ENCODE results near the gene HABP2. TPM values are rescaled to one million over a fixed set of nuclear protein-coding genes. Genes with fewer than 3 reads are reported as not detected.

The HABP2 gene
- total and polyA plus RNA-seq, 4 donors = 109 to 259 (median 197) TPM

DNA sequence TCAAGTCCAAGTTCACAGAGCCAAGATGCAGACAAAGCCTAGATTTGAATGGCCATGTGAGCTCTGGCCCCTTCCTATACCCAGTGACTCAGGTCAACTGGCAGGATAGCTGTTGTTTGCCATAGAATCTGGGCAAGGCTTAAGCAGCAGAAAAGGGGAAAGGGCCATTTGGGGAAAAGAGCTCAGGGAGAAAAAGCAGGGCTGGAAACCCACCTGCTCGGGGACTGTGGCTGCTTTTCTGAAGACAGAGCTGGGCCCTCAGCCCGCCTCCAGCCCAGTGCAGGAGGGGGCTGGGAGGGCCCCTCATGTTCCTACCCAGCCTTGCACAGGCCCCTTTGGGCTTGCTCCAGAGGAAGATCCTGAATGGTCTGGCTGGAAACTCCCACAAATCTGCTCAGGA is 32.6 kb upstream of the HABP2 start (continued):
- TF ChIP-seq, protein P1, sequence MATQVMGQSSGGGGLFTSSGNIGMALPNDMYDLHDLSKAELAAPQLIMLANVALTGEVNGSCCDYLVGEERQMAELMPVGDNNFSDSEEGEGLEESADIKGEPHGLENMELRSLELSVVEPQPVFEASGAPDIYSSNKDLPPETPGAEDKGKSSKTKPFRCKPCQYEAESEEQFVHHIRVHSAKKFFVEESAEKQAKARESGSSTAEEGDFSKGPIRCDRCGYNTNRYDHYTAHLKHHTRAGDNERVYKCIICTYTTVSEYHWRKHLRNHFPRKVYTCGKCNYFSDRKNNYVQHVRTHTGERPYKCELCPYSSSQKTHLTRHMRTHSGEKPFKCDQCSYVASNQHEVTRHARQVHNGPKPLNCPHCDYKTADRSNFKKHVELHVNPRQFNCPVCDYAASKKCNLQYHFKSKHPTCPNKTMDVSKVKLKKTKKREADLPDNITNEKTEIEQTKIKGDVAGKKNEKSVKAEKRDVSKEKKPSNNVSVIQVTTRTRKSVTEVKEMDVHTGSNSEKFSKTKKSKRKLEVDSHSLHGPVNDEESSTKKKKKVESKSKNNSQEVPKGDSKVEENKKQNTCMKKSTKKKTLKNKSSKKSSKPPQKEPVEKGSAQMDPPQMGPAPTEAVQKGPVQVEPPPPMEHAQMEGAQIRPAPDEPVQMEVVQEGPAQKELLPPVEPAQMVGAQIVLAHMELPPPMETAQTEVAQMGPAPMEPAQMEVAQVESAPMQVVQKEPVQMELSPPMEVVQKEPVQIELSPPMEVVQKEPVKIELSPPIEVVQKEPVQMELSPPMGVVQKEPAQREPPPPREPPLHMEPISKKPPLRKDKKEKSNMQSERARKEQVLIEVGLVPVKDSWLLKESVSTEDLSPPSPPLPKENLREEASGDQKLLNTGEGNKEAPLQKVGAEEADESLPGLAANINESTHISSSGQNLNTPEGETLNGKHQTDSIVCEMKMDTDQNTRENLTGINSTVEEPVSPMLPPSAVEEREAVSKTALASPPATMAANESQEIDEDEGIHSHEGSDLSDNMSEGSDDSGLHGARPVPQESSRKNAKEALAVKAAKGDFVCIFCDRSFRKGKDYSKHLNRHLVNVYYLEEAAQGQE (IDR thresholded peaks at IDR 0.05) = no peak
- TF ChIP-seq NR2F2 (IDR thresholded peaks at IDR 0.05) (no peak), JUND (IDR thresholded peaks at IDR 0.05) (no peak), FOXA1 (IDR thresholded peaks at IDR 0.05) (no peak), FOXA2 (IDR thresholded peaks at IDR 0.05) (no peak), YY1 (IDR thresholded peaks at IDR 0.05) (no peak), TAF1 (conservative IDR thresholded peaks at IDR 0.05) (no peak)
- TF ChIP-seq, protein P2, sequence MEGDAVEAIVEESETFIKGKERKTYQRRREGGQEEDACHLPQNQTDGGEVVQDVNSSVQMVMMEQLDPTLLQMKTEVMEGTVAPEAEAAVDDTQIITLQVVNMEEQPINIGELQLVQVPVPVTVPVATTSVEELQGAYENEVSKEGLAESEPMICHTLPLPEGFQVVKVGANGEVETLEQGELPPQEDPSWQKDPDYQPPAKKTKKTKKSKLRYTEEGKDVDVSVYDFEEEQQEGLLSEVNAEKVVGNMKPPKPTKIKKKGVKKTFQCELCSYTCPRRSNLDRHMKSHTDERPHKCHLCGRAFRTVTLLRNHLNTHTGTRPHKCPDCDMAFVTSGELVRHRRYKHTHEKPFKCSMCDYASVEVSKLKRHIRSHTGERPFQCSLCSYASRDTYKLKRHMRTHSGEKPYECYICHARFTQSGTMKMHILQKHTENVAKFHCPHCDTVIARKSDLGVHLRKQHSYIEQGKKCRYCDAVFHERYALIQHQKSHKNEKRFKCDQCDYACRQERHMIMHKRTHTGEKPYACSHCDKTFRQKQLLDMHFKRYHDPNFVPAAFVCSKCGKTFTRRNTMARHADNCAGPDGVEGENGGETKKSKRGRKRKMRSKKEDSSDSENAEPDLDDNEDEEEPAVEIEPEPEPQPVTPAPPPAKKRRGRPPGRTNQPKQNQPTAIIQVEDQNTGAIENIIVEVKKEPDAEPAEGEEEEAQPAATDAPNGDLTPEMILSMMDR (IDR thresholded peaks at IDR 0.05; ENCODE audit: low read depth, low read length, missing input control) = no peak

DNA sequence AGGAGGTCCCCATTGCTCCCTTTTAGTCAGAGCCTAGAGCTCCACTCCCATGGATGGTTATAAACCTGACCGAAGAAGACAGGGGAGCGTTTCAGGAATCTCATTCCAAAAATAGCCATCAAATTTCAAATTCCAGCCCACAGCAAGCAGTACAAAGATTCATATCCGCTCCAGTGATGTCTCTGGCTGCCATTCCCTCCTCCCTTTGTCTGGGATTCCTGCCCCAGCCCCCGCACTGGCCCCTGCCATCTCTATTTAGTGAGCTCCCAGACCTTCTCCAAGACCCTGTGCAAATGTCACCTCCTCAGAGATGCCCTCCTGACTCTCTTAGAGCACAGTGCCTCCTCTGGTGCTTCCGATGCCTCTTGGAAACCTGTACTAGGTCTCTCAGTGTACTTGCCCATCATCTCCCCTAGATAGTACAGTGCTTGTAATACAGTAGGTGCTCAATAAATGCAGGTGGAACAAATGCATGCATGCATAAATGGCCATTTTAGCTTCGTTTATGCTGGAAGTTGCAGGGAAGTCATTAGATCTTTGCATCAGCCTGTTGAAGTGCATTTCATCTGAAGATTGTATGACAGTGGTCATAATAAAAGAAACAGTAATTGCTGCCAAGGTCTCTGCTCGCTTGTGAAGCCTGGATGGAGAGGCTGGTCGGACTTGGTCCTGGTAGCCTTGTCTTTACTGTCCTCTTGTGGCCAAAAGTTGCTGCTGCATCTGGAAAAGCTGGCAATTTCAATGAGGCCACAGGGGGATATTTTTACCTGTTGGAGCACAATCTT is 32.0 kb upstream of the HABP2 start:
- no peaks in the 10 kb centered on the region for H3K36me3 ChIP-seq (ENCODE audit: control insufficient read depth in 4 of 4, insufficient read depth in 3 of 4, low read depth in 1 of 4, low read length in 3 of 4)

More for the DNA sequence above, 32.0 kb upstream of the HABP2 start:
- Histone ChIP-seq H3K27ac (ENCODE audit: low read depth in 1 of 2, low read length in 2 of 2) (no peak overlapping the region), H3K9ac (ENCODE audit: low read depth in 1 of 2, low read length in 2 of 2) (no peak overlapping the region), H3K4me1 (ENCODE audit: control insufficient read depth in 4 of 4, insufficient read depth in 4 of 4, low read length in 3 of 4) (peaks cover 0 to 4% (median 0%) of the 10 kb centered on the region in 4 donors), H3K9me3 (ENCODE audit: control insufficient read depth in 4 of 4, low read length in 3 of 4) (no peaks in the 10 kb centered on the region), H3K27me3 (ENCODE audit: control insufficient read depth in 4 of 4, insufficient read depth in 4 of 4, low read length in 3 of 4) (no peaks in the 10 kb centered on the region), H3K4me3 (ENCODE audit: low read depth in 1 of 3, low read length in 3 of 3) (no peak overlapping the region)
- TF ChIP-seq RXRA (IDR thresholded peaks at IDR 0.05) (peak in 1 of 2 donors; percentile 29), RAD21 (IDR thresholded peaks at IDR 0.05) (peak; percentile 100), HNF4A (conservative IDR thresholded peaks at IDR 0.05) (peak in 1 of 2 donors; percentile 38)
- TF ChIP-seq, protein P3, sequence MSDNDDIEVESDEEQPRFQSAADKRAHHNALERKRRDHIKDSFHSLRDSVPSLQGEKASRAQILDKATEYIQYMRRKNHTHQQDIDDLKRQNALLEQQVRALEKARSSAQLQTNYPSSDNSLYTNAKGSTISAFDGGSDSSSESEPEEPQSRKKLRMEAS (IDR thresholded peaks at IDR 0.05) = no peak
- TF ChIP-seq, protein P2 (IDR thresholded peaks at IDR 0.05; ENCODE audit: low read depth, low read length, missing input control) = peak; percentile 100
- TF ChIP-seq, protein P1 (IDR thresholded peaks at IDR 0.05) = no peak
- DNase-seq (ENCODE audit: low spot score) = peak; percentile 49
- 50% methylated on average over 8 of the region's 8 CpGs for WGBS
